Measurements from ENCODE around the gene LTV1.
"Not testable (repeated sequence)": the region's sequence is repeated elsewhere in the genome, so short reads cannot be mapped to it uniquely, and the experiment has no call there.

LTV1 gene

DNA sequence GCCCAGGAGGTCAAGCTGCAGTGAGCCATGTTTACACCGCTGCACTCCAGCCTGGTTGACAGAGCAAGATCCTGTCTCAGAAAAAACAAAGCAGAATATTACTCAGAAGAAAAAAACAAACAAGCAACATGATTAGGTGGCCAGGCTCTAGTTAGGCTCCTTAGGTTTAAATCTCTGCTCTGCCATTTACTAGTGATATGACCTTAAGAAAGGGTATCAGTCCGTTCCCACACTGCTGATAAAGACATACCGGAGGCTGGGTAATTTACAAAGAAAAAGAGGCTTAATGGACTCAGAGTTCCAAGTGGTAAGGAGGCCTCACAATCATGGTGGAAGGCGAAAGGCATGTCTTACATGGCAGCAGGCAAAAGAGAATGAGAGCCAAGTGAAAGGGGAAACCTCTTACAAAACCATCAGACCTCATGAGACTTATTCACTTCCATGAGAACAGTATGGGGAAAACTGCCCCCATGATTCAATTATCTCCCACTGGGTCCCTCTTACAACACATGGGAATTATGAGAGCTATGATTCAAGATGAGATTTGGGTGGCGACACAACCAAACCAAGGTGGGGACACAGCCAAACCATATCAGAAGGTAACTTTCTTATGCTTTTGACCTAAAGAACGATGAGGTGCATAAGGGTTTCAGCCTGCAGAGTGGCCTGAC lies 2.4 kb upstream of the LTV1 start:
- in situ Hi-C loops (cut with MboI; ENCODE audit: low sequenced_read_pairs): no loop called here

DNA sequence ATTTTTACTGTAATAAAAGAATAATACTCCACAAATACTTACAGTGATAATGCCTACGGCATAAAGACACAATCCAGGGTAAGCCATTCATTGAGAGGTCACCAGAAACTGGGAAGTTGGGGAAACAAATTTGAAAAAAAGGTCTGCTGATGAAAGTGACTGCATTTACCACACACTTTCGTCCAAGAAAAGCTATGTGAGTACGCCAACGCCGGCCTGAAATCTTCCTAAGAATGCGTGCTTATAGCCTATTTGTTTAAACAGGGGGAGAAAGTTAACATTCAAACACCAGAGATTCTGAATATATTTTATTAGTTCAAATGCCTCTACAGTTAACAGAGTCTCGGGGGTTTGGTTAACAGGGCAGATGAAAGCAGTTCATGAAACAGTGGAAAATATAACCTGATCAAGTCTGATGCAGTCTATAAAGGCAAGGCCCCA lies 657 bp upstream of the LTV1 start:
- in situ Hi-C loops (cut with MboI; ENCODE audit: low sequenced_read_pairs): no loop called here

DNA sequence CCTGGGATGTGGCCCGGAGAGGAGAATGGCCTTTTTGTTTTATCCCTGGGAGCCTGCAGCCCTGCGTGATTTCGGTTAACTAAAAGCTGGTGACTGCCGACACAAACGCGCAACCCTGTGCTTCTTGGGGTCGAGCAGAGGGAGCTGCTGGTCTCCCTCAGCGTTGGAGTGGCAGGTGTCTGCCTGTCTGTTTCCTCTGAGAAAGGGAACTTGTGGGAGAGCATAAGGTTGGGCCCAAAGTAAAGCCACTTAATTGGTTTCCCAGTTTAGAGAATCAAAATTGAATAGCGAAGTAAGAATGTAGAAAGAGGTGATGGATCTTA lies 500 bp downstream of the LTV1 start:
- in situ Hi-C loops (cut with MboI; ENCODE audit: low sequenced_read_pairs): no loop called here

DNA sequence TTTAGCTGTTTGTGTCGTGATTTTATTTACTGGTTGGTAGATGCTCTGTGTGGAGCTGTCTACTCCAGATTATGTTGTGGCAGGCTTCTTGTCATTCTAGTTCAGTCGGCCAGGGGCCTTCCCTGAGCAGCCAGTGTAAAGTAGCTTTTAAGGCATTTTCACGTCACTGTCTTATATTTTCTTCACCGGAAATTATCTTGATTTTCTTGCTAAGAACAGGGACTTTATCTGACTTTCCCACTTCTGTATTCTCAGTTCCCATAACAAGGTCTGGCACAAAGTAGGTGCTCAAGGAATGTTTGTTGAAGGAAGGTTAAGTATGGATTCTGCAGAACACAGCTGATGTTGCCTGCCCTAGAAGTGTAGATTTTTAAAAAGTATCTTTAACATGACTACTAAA lies 868 bp downstream of the LTV1 start:
- in situ Hi-C loops (cut with MboI; ENCODE audit: low sequenced_read_pairs): no loop called here

DNA sequence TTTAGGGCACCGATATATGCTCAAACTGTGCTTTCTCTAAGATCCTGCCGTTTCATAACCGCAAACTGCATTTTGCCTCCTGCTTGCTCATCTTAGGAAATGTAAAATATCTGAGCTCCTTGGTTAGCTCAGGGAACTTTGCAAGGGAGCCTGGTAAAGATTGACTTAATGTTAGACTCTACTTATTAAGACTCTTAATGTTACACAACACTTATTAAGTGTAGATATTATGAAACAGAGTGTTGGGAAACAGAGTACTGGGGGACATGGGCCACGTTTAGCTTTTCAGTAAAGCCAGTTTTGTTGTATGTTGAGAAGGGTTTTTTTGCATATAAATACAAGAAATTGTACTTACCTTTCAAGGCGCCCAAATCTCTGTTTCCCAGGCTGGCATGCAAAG lies 1.9 kb downstream of the LTV1 start:
- in situ Hi-C loops (cut with MboI; ENCODE audit: low sequenced_read_pairs): no loop called here

DNA sequence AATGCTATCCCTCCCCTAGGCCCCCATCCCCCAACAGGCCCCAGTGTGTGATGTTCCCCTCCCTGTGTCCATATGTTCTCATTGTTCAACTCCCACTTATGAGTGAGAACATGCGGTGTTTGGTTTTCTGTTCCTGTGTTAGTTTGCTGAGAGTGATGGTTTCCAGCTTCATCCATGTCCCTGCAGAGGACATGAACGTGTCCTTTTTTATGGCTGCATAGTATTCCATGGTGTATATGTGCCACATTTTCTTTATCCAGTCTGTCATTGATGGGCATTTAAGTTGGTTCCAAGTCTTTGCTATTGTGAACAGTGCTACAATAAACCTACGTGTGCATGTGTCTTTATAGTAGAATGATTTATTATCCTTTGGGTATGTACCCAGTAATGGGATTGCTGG lies 8.6 kb downstream of the LTV1 start:
- in situ Hi-C loops (cut with MboI; ENCODE audit: low sequenced_read_pairs): not testable (repeated sequence)

DNA sequence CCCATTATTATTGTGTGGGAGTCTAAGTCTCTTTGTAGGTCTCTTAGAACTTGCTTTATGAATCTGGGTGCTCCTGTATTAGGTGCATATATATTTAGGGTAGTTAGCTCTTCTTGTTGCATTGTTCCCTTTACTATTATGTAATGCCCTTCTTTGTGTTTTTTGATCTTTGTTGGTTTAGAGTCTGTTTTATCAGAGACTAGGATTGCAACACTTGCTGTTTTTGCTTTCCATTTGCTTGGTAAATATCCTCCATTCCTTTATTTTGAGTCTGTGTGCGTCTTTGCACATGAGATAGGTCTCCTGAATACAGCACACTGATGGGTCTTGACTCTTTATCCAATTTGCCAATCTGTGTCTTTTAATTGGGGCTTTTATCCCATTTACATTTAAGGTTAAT lies 11.9 kb downstream of the LTV1 start:
- in situ Hi-C loops (cut with MboI; ENCODE audit: low sequenced_read_pairs): not testable (repeated sequence)

DNA sequence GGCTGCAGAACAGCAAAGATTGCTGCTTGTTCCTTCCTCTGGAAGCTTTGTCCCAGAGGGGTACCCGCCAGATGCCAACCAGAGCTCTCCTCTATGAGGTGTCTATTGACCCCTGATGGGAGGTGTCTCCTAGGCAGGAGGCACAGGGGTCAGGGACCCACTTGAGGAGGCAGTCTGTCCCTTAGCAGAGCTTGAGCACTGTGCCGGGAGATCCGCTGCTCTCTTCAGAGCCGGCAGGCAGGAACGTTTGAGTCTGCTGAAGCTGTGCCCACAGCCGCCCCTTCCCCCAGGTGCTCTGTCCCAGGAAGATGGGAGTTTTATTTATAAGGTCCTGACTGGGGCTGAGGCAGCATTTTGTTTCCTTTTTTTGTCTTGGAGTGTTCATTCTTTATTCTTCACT lies 13.6 kb downstream of the LTV1 start:
- in situ Hi-C loops (cut with MboI; ENCODE audit: low sequenced_read_pairs): not testable (repeated sequence)

DNA sequence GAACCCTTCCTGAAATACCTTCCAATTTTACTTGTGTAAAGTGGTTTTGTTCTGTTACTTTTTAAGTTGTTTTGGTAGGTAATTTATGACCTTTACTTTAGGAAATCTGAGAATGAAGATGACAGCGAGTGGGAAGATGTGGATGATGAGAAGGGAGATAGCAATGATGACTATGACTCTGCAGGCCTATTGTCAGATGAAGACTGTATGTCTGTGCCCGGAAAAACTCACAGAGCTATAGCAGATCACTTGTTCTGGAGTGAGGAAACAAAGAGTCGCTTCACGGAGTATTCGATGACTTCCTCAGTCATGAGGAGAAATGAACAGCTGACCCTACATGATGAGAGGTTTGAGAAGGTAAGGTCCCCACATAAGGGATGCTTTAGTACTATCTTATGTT lies 14.5 kb downstream of the LTV1 start:
- in situ Hi-C loops (cut with MboI; ENCODE audit: low sequenced_read_pairs): no loop called here

DNA sequence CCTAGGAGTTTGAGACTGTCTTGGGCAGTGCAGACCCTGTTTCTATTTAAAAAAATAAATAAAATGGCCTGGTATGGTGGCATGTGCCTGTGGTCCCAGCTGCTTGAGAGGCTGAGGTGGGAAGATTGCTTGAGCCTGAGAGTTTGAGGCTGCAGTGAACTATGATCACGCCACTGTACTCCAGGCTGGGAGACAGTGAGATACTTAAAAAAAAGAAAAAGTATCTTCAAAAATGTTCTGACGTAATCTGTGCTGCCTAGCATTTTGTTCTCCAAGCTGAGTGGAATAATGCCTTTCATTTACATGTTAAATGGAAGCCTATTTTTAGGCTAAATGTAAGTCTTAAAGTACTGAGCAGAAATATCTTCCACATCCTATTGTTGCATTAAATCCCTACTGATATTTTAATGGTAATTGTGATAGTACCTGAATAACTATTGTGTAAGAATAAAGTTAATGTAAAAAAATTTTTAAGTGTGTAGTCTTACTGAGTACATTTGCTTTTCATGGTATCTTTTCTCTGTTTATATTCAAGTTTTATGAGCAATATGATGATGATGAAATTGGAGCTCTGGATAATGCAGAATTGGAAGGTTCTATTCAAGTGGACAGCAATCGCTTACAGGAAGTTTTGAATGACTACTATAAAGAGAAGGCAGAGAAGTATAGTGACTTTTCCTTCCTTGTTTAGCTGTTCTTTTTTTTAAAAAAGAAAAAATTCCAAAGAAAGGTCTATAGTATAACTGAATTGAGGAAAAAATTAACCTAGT lies 16.9 kb downstream of the LTV1 start:
- in situ Hi-C loops (cut with MboI; ENCODE audit: low sequenced_read_pairs): no loop called here

DNA sequence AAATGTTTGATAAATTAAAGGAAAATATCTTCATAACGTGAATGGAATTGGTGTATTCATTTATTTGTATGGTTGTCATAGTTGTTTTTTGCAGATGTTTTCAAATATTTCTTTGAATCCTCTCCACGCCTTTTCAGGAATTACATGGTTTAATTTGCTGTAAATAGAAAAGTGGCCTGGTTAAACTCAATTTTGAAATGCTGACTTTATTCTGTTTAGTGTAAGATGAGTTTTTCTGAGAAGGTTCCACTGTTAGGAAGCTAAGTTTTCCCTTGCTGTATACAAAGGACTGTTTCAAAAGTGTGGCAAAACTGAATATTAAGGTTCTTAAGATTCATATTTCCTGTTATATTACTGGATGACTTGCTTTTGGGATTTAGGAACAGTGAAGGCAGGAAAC lies 20.6 kb downstream of the LTV1 start:
- in situ Hi-C loops (cut with MboI; ENCODE audit: low sequenced_read_pairs): no loop called here

DNA sequence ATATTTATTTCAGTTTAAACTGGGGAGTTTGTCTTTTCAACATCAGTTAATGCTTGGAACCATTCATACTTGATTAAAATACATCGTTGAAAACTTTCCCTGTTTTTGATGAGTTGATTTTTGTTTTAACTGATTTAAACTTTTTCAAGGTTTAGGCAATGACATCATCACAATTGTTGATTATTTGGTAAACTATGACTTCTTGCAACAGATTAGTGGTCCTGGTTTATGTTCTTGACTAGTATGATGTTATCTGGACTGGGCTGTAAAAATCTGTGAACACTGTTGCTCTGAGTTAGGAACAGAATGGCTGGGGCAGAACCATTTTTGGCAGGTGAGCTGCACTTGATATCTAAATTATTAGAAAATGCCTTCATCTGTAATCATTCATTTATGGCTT lies 21.1 kb downstream of the LTV1 start, which contains the start of gene ZC2HC1B:
ZC2HC1B (plus strand) TSS at position 241 of the 400 bp plus-strand sequence; CDS start at position 307, 66 bp downstream.
- in situ Hi-C loops (cut with MboI; ENCODE audit: low sequenced_read_pairs): no loop called here

DNA sequence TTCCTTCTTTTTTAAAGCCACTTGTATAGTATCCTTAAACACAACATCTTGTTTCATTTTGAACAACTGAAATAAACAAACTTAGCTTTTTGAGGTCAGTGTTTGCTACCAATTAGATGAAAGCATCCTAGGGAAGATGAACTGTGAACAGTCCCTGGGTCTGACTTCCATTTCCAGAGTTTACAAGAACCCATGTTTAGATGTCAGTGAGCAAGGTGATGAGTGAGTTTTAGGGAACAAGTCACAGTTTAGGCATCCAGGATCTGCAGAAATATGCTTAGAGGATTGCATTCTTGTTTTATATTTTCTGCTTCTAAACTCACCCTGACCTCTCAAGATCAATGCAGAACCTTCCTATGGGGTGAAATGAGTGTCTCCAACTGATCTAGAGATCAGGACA lies 24.1 kb downstream of the LTV1 start:
- in situ Hi-C loops (cut with MboI; ENCODE audit: low sequenced_read_pairs): no loop called here

DNA sequence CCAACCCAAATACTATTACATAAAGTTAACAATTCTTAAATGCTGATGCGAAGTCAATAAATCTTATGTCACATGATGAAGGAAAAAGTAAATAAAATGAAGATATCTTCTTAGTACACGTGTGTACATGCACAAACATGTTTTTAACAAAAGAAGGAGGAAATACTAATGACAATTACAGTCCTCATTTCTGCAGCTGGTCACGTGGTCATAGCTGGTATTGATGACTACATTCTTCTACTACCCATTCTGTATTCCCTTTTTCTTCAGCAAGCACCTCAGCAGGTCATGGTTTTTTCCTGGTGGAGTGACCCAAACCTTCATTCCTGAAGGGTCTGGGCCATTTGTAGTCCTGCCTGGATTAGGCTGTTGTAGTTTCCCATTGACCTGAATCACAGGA lies 25.7 kb downstream of the LTV1 start:
- in situ Hi-C loops (cut with MboI; ENCODE audit: low sequenced_read_pairs): not testable (repeated sequence)

DNA sequence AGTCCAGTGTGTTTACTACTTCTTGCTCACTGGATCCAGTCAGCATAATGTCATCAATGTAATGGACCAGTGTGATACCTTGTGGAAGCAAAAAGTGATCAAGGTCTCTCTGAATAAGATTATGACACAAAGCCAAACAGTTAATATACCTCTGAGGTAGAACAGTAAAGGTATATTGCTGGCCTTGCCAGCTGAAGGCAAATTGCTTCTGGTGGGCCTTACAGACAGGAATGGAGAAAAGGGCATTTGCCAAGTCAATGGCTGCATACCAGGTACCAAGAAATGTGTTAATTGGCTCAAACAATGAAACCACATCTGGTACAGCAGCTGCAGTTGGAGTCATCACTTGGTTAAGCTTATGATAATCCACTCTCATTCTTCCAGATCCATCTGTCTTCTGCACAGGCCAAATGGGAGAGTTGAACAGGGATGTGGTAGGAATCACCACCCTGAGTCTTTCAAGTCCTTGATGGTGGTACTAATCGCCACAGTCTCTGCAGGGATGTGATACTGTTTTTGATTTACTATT lies 28.1 kb downstream of the LTV1 start:
- in situ Hi-C loops (cut with MboI; ENCODE audit: low sequenced_read_pairs): not testable (repeated sequence)

DNA sequence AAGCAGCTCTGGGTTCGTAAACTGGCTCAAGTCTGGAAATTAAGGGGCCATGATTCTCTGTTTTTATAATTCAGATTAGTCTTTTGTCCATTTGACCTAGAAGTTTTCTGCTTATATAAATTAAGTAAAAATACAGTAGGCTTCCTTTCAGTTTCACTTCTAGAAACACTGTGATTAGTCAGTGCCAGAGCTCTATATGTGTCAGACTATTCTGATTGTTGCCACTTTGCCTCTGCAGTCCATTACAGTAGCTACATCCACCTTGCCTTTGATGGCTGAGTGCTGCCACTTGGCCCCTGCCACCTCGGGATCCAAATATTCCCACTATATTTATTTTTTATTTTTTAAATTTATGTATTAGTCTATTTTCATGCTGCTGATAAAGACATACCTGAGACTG lies 29.1 kb downstream of the LTV1 start:
- in situ Hi-C loops (cut with MboI; ENCODE audit: low sequenced_read_pairs): no loop called here

DNA sequence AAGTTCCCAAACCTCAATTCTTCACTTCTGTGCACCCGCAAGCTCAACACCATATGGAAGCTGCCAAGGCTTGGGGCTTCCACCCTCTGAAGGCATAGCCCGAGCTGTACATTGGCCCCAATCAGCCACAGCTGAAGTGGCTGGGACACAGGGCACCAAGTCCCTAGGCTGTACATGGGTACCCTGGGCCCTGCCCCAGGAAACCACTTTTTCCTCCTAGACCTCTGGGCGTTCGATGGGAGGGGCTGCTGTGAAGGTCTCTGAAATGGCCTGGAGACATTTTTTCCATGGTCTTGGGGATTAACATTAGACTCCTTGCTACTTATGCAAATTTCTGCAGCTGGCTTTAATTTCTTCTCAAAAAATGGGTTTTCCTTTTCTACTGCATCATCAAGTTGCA lies 30.5 kb downstream of the LTV1 start:
- in situ Hi-C loops (cut with MboI; ENCODE audit: low sequenced_read_pairs): not testable (repeated sequence)

DNA sequence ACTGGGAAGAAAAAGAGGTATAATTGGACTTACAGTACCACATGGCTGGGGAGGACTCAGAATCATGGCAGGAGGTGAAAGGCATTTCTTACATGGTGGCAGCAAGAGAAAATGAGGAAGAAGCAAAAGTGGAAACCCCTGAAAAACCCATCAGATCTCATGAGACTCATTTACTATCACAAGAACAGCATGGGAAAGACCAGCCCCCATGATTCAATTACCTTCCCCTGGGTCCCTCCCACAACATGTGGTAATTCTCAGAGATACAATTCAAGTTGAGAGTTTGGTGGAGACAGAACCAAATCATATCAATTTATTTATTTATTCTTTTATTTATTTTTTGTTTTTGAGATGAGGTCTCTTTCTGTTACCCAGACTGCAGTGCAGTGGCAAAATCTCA lies 31.4 kb downstream of the LTV1 start:
- in situ Hi-C loops (cut with MboI; ENCODE audit: low sequenced_read_pairs): not testable (repeated sequence)

DNA sequence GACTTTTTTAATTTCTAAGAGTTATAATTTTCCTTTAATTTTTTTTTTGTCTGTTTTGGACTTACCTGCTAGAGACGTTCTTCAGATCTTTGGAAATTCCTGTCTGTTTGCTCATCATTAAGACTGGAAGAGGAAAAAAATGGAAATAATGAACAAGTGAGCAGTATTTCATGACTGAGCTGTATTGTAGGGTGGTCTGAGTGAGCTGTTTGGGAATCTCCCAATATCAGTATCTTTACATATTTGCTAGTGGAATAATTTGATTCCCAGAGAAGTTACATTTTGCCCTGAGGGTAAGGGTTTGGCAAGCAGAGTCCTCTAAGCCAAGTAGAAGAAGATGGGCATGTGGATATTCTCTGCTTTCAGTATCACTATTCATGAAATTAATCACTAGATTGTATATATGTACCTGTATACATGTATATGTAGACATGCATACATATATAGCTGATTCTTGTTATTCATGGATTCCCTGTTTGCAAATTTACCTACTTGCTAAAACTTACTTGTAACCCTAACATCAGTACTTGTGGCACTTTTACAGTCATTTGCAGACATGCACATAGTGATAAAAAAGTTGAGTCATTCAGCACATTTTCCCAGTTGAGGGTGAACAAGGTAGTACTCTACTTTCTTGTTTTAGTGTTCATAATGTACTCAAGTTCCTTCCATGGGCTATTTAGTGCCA lies 34.6 kb downstream of the LTV1 start:
- in situ Hi-C loops (cut with MboI; ENCODE audit: low sequenced_read_pairs): no loop called here

DNA sequence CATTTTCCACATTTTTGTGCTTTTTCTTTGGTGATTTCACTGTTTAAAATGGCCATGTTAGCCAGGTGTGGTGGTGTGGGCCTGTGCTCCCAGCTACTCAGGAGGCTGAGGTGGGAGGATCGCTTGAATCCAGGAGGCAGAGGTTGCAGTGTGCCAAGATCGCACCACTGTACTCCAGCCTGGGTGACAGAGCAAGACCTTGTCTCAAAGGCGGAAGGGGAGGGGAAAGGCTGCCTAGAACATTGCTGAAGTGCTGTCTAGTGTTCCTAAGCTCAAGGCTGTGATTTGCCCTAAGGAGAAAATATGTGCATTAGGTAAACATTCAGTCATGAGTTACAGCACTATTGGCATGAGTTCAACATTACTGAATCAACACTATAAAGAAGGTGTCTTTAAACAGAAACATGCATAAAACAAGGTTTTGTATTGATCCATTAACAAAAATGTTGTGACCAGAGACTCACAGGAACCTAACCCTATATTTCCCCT lies 35.2 kb downstream of the LTV1 start:
- in situ Hi-C loops (cut with MboI; ENCODE audit: low sequenced_read_pairs): no loop called here

DNA sequence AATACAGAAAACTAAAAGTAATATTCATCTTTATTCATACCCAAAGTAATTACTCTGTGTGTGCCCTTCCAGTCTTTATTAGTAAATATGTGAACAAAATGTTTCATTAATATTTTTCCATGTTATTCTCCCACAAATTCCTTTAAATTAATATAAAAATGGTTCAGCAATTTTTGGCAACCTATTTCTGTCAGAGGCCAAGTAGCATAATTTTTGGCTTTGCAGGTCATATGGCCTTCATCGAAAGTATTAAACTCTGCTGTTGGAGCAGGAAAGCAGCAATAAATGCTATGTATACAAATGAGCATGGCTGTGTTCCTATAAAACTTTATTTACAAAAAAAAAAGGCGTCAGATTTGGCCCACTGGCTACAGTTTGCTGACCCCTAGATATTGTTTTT lies 37.3 kb downstream of the LTV1 start:
- in situ Hi-C loops (cut with MboI; ENCODE audit: low sequenced_read_pairs): no loop called here

All from HL-60/S4 (cell line).